Stimulated activated CD8-positive, alpha-beta memory T cell treated with anti-CD3 and anti-CD28 coated beads, Interleukin-15, amount 100 ng/mL, for 24 hours (primary cell): Measurements from ENCODE around the gene LMAN1L.

Experiments used
- DNase-seq: peaks from one replicate; pipeline ENCODE4 v3.0.0-alpha.2; 2020; ENCODE audit warnings: low read depth

Gene LMAN1L

GRCh38 chr15:74837482-74838136 lies 25.0 kb downstream of the LMAN1L start:
- DNase-seq: no peak

GRCh38 chr15:74838137-74838516 lies 25.5 kb downstream of the LMAN1L start:
- DNase-seq: no peak

GRCh38 chr15:74838746-74839525 lies 26.3 kb downstream of the LMAN1L start:
- DNase-seq: no peak

GRCh38 chr15:74839526-74840395 lies 27.1 kb downstream of the LMAN1L start:
- DNase-seq: no peak

- DNase-seq: no peak
These were observed 28.5 kb downstream of the LMAN1L start for GRCh38 chr15:74840851-74841775.

GRCh38 chr15:74841891-74842373 lies 29.3 kb downstream of the LMAN1L start:
- no peak for DNase-seq

GRCh38 chr15:74842581-74843444 lies 30.2 kb downstream of the LMAN1L start, which contains the start of gene ULK3:
Gene ULK3, minus strand, starts transcription at chr15:74843156. Its CDS starts 51 bp downstream, at chr15:74843105.
- DNase-seq: peak; percentile 88

- no peak for DNase-seq
These were observed 30.8 kb downstream of the LMAN1L start for GRCh38 chr15:74843445-74843828.

- DNase-seq: no peak
These were observed 31.3 kb downstream of the LMAN1L start for GRCh38 chr15:74843891-74844299.

GRCh38 chr15:74844319-74845207 lies 31.9 kb downstream of the LMAN1L start:
- no peak for DNase-seq

- no peak for DNase-seq
These were observed 32.6 kb downstream of the LMAN1L start for GRCh38 chr15:74845208-74845568.

- DNase-seq: no peak
These were observed 32.9 kb downstream of the LMAN1L start for GRCh38 chr15:74845581-74845980.

GRCh38 chr15:74847432-74847831 lies 34.8 kb downstream of the LMAN1L start:
- no peak for DNase-seq

- DNase-seq: no peak
These were observed 37.8 kb downstream of the LMAN1L start for GRCh38 chr15:74850393-74850792.

- DNase-seq: no peak
These were observed 39.3 kb downstream of the LMAN1L start for GRCh38 chr15:74851960-74852359.

- DNase-seq: no peak
These were observed 41.9 kb downstream of the LMAN1L start for GRCh38 chr15:74854453-74855022.

- DNase-seq: no peak
These were observed 43.2 kb downstream of the LMAN1L start for GRCh38 chr15:74855857-74856256.

- DNase-seq: no peak
These were observed 43.9 kb downstream of the LMAN1L start for GRCh38 chr15:74856537-74856936.

- DNase-seq: no peak
These were observed 44.5 kb downstream of the LMAN1L start for GRCh38 chr15:74857082-74857655.
